ENCODE results near the gene MRPL9.
"Not testable (repeated sequence)": the region's sequence is repeated elsewhere in the genome, so short reads cannot be mapped to it uniquely, and the experiment has no call there.

MRPL9 gene

DNA sequence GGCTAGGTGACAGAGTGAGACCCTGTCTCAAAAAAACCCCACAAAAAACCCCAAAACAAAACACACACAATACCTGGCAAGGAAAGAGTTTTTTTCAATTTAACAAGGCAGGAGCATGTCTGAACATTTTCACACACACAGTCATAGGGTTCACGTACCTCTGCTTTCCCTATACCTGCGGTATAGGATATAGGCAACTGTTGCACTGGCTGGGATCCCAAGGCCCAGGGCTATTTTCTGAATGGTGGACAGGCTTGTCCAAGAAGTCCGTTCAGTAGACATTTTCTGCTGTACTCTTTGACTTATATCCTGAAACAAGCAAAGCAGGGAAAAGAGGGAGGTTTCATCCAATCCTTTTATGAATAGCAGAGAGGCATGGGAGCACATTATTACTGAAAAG is 19.4 kb upstream of the MRPL9 start:
- no peak for DNase-seq

DNA sequence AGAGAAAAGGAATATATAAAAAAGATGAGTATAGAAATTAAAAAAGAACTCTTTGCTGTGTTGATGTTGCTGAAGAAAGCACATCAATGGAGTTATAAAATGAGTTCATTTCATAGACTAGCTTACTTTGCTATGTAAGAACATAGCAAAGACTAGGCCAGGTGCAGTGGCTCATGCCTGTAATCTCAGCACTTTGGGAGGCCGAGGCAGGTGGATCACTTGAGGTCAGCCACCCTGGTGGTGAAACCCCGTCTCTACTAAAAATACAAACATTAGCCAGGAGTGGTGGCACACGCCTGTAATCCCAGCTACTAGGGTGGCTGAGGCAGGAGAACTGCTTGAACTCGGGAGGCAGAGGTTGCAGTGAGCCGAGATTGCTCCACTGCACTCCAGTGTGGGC is 18.7 kb upstream of the MRPL9 start:
- not testable (repeated sequence) for DNase-seq

DNA sequence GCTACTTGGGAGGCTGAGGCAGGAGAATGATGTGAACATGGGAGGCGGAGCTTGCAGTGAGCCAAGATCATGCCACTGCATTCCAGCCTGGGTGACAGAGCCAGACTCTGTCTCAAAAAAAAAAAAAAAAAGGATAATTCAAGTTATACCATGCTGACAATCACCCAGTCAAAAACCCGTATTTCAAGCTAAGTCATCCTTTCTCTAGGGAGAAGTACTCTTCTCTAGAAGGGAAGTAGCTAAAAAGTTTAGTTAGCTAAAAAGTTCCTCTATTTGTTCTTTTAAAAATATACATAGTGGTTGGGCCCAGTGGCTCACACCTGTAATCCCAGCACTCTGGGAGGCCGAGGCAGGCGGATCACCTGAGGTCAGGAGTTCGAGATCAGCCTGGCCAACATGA is 17.4 kb upstream of the MRPL9 start:
- peak; percentile 28 for DNase-seq

DNA sequence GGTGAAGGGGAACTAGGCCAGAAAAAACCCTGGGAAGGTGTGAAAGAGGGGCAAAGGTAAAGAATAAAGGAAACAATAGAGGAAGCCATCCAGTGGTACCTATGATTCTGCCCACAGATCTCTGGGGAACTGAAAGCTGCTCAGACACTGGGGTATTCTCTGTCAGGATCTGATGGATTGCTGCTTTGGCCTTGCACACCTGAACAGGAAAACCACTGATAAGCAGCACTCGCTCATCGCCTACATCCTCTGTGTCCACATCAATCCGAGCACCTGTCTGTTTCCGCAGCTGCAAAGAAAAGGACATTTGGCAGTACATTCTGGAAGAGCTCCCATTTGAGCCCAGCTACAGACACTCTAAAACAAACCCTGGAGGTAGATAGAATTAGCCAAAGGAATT is 16.6 kb upstream of the MRPL9 start:
- DNase-seq, result no peak

DNA sequence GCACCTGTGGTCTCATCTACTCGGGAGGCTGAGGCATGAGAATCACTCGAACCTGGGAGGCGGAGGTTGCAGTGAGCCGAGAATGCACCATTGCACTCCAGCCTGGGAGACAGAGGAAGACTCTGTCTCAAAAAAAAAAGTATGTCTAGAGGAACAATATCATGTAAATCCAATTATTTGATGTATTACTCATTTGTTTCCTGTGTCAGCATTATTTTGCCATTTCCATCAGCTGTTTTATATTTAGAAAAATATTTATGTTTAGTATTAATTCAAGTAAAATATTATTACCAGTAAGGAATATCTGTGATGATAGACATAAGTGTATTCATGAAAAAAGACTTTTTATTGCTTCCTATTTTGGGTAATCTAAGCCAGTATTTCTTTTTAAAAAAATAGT is 14.0 kb upstream of the MRPL9 start:
- DNase-seq, result no peak

DNA sequence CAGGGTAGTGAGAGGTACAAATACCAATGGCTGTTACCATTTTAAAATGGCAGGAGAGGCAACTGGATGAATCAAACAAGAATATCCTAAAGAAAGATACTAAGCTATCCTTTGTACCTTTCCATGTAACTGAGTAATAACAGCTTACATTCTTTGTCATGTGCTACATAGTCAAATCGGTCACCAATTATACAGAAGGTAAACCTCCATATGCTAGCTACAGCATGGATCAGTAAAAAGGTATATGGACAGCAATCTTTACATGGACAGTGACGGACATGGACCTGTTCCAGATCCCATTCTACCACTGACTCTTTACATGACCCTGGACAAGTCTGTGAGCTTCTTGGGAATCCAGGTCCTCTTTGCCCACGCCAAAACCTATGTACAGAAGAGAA is 13.4 kb upstream of the MRPL9 start:
- no peak for DNase-seq

DNA sequence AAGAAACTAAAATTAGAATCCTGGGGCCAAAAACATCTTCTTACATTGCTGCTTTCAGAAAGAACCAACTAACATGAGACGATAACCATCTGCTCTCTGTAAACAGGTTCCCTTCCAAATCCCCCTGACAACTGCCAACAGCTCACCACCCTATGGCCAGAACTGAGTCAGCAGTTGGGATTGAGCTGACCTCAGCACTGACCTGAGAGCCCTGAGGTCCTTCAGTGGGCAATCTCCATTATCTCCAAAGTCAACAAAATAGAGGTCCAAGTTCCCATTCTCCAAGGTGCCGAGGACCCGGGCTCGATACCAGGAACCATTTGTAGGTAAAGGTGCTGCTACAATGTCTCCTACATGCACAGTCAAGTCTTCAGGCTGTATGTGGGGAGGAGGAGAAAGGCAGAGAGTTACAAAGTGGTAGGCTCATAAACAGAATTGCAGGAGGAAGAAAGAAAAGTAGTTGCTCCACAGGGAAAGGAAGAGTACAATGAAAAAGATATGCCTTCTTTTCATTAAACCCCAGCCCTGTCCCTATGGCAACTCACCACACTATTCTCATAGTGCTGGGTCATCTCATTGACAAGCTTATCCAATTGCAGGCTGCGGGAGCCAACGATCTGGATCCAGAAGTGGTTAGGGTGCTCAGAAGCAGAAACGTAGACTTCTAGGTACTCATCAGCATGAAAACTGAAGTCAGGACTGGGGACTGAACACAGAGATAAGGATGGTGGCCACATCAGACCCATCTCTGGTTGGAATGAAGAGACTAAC is 12.8 kb upstream of the MRPL9 start:
- DNase-seq, result no peak

DNA sequence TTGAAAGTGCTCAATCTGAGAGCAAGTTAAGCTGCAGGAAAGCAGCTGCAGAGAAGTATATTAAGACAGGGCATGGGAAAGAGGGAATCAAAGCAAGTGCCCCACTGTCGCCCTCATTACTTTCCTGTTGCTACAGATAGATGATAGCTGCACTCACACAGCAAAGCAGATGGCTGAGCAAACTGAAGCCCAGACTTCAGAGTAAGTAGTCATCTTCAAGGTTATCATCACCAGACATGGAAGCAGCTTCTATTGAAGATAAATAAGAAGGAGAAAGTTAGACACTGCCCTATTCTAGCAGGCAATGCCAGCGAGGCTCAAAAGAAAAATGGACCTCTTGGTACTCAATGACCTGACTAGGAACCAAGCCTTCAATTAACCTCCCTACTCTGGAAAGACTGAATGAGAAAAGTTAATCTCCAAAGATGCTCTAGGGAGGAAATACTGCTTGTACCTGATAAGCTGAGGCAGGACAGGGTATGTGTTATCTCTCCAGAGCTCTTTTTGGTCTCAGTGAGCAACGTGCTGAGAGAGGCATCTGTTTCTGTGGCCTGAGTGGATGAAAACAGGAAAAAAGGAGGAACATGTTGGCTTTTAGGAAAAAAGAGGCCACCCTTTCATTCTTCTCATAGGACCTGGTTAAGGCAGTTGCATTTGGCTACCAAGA is 11.1 kb upstream of the MRPL9 start:
- DNase-seq, result no peak

DNA sequence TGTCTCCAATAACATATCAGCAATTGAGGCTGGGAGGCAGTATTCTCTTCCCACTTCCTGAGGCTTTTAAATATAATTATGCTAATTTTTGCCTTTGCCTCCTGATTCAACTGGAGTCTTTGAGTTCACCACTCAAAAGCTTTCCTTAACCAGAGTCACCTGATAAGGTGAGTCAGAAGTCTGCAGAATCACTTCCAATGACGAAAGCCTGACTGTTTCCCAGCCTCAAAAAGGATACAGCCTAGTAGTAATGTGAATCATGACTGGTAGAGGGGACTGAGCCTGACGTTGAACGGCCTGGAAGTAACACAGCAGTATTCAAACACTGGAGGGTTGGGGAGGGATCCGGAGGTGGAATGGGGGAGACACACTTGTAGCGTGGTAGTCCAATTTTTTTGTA is 10.4 kb upstream of the MRPL9 start:
- no peak for DNase-seq

DNA sequence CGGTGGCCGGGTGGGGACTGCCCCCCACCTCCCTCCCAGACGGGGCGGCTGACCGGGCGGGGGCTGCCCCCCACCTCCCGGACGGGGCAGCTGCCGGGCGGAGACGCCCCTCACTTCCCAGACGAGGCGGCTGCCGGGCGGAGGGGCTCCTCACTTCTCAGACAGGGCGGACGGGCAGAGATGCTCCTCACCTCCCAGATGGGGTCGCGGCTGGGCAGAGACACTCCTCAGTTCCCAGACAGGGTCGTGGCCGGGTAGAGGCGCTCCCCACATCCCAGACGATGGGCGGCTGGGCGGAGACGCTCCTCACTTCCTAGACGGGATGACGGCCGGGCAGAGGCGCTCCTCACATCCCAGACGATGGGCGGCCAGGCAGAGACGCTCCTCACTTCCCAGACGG is 6.0 kb upstream of the MRPL9 start:
- DNase-seq, result not testable (repeated sequence)

DNA sequence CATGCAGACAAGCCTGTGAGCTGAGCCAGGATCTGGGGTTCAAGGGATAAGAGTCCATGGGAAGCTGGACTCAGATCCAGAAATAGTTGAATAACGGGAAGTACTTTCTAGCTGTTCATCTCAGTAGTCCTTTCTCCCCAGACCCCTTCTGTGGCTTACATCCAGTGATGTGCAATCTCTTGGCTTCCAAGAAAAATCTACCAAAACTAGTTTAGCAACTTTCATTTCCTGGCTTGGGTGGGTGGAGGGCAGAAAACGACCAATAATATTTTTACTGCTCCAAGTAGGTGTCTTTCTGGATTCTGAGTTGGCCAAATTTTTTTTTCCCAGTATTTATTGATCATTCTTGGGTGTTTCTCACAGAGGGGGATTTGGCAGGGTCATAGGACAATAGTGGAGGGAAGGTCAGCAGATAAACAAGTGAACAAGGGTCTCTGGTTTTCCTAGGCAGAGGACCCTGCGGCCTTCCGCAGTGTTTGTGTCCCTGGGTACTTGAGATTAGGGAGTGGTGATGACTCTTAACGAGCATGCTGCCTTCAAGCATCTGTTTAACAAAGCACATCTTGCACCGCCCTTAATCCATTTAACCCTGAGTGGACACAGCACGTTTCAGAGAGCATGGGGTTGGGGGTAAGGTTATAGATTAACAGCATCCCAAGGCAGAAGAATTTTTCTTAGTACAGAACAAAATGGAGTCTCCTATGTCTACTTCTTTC is 5.2 kb upstream of the MRPL9 start:
- DNase-seq, result not testable (repeated sequence)

DNA sequence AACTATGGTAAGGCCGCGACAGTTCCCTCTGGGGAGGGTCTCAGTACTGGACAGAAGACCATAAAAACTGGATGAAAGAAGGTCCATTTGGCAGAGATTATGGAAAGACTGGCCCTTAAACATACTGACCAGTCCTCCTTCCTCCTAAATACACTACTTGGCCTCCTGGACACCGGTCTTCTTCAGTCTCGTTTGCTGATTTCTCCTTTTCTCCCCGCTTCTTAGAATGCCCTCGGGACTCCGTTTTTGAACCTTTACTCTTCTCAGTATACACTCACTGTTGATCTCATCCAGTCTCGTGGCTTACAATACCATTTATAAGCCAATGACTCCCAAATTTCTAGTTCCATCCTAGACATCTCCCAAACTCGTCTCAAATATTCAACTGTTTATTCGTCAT is 694 bp upstream of the MRPL9 start:
- DNase-seq, result peak; percentile 21

DNA sequence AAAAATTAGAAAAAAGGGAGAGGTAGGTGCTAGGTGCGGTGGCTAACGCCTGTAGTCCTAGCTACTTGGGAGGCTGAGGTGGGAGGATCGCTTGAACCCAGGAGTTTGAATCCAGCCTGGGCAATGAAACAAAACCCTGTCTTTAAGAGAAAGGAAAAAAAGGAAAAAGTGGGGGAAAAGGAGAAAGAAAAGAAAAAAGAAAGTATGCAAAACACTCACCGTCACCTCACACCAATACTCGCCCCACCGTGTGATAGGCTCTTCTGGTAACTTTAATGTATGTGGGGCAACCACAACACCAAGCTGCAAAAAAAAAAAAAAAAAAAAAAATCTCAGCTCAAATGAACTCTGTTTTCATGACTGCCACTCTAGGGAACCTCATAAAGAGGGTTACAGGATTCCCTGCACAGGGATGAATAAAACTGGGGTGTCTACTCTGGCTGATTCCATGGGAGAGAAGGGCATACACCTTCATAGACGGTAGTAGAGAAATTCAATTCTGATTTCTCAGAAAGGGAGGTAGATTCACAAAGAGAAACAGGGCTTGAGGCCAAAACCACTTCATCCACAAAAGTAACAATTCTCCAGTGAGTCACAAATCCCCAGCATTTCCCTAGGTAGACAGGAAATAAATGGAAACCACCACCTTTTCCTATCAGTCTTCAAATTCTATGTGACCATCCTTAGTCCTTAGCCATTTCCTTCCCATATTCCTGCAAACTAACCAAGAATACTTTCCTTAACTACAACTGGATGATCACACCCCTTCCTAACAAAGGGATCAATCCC is 2.5 kb downstream of the MRPL9 start:
- DNase-seq, result no peak

DNA sequence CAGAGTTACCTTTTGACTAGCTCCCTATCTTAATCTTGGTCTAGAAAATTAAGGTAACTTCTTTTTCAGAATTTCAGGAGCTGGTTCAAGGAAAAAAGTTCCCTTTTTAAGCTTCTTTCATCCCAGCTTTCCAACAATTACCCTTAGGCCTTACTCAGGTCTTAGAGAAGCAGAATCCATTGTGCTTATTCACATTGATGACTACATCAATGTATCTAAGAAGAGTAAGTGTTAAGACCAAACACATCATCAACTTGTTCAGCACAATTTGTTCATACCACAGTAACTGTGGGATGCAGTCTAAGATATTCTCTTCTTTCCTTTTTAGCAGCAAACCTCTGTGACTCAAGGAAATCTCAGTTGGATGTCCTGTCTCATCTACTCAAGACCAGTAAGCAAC is 4.1 kb downstream of the MRPL9 start:
- DNase-seq, result no peak

DNA sequence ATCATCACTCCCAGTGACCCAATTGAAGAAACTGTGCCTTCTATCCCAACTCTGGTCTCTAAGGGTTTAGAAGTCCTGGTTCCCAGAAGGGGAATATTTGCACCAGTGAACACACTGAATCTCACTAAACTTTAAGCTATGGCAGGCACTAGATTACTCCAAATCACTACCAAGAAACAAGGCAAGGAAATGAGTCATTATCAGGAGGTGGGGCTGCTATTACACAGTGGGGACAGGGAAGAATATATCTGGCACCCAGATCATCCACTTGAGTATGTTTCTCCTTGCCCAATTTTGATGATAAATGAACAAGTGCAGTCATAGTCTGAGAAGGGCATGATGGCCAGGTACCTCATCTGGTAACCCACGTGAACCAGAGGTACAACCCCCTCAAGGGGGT is 7.0 kb downstream of the MRPL9 start:
- peak; percentile 52 for DNase-seq

DNA sequence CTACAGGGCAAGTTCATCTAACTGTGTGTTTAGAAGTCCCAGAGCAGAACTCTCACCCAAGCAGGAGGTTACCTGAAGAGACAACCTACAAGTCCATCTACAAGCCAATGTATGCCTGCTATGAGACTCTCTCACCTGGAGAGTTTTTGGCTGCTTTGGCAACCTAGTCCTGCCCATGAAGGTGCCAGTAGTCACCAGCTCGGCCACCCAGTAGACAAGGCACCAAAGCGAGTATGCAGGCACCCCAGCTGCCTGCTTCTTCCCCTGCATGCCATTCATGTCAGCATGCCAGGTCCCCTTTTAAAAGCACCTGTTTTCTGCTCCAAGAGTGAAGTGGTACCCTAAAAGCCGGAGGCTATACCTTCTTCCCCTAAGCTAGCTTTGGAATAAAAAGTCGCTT is 21.8 kb downstream of the MRPL9 start:
- no peak for DNase-seq

DNA sequence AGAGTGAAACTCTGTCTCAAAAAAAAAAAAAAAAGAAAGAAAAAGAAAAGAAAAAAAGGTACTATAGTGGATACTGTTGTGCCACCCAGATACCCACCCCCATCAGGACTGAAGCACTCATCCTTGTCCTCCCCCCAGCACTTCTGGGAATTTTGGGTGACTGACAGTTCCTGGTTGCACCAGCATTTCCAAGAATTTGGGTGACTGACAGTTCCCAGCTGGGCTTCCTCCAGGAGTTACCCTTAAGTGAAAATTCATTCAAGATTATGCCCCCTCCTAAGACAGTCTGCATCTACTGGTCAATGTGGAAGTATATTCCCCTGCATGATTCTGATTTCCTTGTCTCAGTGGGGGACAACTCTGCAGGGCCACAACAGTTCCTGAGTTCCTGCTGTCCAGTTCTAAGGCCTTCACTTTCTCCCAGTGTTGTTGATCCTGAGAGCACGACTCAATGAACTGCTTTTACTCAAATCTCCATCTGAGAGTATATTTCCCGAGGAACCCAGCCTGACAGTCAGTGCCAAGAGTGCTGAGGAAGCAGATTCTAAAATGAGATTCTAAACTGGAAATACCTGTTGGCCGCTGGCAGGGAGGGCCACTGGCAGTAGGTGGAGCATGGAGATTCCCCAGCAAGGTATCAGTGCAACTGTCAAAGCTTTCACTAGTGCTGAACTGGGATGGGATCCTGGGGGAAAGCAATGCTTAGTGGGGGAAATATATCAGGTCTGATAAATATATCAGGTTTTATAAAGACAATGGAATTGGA is 23.5 kb downstream of the MRPL9 start:
- DNase-seq, result no peak

DNA sequence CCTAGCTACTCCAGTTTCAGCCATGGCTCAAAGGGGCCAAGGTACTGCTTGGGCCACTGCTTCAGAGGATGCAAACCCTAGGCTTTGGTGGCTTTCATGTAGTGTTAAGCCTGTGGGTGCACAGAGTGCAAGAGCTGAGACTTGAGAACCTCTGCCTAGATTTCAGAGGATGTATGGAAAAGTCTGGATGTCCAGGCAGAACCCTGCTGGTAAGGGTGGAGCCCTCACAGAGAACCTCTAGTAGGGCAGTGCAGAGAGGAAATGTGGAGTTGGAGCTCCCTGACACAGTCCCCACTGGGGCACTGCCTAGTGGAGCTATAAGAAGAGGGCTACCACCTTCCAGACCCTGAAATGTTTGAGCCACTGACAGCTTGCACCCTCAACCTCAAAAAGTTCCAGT is 25.8 kb downstream of the MRPL9 start:
- no peak for DNase-seq

DNA sequence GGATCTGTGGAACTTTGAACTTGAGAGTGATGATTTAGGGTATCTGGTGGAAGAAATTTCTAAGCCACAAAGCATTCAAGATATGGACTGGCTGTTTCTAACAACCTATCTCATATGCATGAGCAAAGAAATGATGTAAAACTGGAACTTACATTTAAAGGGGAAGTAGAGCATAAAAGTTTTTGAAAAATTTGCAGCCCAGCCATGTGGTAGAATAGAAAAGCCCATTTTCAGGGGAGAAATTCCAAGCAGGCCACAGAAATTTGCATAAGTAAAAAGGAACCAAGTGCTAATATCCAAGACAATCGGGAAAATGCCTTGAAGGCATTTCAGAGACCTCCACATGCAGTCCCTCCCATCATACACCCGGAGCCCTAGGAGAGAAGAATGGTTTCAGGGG is 26.3 kb downstream of the MRPL9 start:
- DNase-seq, result peak; percentile 70

DNA sequence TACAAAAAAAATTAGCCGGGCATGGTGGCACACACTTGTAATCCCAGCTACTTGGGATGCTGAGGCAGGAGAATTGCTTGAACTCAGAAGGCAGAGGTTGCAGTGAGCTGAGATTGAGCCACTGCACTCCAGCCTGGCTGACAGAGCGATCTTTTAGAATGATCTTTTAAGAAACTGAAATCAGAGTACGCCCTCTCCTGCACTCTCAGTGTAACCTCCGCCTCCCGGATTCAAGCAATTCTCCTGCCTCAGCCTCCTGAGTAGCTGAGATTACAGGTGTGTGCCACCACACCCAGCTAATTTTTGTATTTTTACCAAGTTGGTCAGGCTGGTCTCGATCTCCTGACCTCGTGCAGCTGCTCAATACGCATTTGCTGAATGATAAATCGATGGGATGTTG is 29.3 kb downstream of the MRPL9 start:
- not testable (repeated sequence) for DNase-seq

DNA sequence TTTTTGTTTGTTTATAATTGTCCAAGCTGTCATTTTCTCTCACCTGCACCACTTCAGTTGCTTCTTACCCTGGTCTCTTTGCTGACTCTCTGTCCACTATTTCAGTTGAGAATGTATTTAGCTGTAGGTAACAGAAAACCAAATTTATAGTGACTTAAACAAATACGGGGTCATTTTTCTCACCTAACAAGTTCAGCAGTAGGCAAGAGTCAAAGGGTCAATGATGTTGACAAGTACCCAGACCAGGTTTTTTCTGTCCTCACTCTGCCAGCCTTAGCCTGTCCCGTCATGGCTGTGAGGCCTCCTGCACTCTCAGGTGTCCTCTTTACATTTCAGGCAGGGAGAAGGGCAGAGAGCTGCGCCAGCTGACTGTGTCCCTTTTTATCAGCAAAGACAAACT is 30.2 kb downstream of the MRPL9 start:
- no peak for DNase-seq

DNA sequence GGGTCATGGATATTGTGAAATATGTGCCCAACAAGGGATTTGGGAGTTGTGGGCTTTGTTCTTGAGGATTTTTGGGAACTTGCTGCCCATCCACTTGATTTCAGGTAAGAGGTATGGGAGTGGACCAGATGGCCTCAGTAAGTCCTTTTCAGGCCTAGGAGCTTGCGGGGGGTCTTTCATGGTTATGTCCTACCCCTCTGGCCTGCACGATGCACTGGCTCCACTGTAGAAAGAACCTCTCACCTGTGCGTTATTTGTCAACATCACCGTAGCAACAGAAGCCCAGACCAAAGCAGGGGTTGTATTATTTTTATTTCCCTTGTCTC is 33.4 kb downstream of the MRPL9 start:
- no peak for DNase-seq

All from inflammatory macrophage treated with lipopolysaccharide for 4 hours (primary cell).